Astrocyte of the cerebellum (primary cell): ENCODE measurements around the gene ZNF155.

ENCODE experiments used
- DNase-seq: peaks from one replicate; pipeline ENCODE4 v3.0.0-alpha.2; 2011; ENCODE audit warnings: low read depth
- H3K4me3 ChIP-seq: 2 replicates; pipeline ENCODE4 v1.5.1; 2011; ENCODE audit warnings: mild to moderate bottlenecking, low read depth, low read length, moderate library complexity
- CTCF ChIP-seq: IDR thresholded peaks from 2 replicates; pipeline ENCODE4 v1.5.1; 2012; ENCODE audit warnings: low read length, low read depth, moderate library complexity, mild to moderate bottlenecking; ENCODE audit errors: missing control alignments
- in situ Hi-C: cut with HindIII; loops from 2 replicates; pipeline ENCODE4 v1.10.0; 2017; ENCODE audit warnings: low sequenced_read_pairs

ZNF155 gene

DNA sequence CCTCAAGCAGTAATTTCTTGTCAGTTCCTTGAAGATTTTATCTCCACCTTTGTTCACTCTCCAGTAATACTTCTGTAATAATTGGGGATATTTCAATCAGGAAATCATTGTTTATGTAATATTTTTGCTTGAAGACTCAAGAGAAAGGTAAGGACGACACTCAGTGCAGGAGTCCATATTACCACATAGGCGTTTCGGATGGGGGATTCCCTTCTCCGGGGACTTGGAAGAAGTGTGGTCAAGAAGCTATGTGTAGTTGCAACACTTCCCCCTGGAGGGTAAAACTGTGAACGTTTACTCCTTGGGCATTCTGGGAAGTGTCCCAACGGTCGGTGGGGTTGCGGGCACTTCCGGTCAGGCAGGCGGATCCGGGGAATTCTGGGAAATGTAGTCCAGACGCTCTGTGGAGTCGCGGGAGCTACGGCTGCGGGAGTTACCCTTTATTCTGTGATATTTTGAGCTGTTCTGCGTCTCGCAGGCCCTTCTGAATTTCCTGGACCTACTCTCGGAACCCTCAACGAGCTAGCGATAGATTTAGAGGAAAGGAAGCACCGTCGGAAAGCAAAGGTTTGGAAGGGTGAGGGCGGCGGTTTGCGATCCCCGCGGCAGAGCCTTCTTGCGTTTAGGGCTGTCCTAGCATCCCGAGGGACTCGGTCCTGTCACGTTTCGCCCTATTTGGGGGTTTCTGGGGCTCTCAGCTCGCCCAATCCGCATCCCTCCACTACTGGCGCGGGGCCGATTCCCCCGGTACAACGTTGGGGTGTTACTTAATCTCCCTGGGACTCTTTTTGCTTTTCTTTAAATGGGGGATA, 32.9 kb upstream of the ZNF155 start, which contains the start of gene ZNF221:
ZNF221 (plus strand) TSS at position 395 of the 812 bp plus-strand sequence. CDS start 11,499 bp downstream, outside the sequence.
- in situ Hi-C loops: no loop called here
- peak; percentile 56 for TF ChIP-seq CTCF
- peak; percentile 98 for DNase-seq
- H3K4me3 ChIP-seq: peak within 1 kb of the TSS; percentile 68

- TF ChIP-seq CTCF: no peak
- in situ Hi-C loops: no loop called here
- no peak for DNase-seq
- H3K4me3 ChIP-seq: no peak overlapping the region
These were observed 27.2 kb upstream of the ZNF155 start for GRCh38 chr19:43956827-43957226.

GRCh38 chr19:43957891-43958290, 26.1 kb upstream of the ZNF155 start:
- H3K4me3 ChIP-seq: no peak overlapping the region
- TF ChIP-seq CTCF: no peak
- DNase-seq: no peak
- in situ Hi-C loops: no loop called here

DNA sequence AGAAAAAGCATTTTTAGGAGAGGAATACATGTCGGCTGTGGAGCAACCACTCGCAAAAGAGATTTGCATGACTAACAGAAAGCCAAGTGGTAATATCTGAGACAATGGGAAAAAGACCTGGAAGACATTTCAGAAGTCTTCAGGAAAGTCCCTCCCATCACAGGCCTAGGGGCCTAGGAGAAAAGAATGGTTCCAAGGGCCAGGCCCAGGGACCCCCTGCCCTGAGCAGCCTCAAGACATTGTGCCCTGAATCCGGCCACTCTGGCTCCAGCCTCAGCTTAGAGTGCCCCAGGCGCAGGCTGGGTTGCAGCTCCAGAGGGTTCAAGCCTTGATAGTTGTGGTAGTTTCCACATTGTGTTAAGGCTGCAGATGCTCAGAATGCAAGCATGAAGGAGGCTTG, 23.6 kb upstream of the ZNF155 start:
- no peak overlapping the region for H3K4me3 ChIP-seq
- TF ChIP-seq CTCF: no peak
- in situ Hi-C loops: loop anchor here (5.0 kb wide), 1 partner anchor 53 kb away; no protein-coding TSS in a partner anchor
- DNase-seq: no peak

DNA sequence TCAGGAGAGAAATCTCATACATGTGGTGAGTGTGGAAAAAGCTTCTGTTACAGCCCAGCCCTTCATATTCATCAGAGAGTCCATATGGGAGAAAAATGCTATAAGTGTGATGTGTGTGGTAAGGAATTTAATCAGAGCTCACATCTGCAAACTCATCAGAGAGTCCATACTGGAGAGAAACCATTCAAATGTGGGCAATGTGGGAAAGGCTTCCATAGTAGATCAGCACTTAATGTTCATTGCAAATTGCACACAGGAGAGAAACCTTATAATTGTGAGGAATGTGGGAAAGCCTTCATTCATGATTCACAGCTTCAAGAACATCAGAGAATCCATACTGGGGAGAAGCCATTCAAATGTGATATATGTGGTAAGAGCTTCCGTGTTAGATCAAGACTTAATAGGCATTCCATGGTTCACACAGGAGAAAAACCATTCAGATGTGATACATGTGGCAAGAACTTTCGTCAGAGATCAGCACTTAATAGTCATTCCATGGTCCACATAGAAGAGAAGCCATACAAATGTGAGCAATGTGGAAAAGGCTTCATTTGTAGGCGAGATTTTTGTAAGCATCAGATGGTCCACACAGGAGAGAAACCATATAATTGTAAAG, 17.8 kb upstream of the ZNF155 start:
- no peak for DNase-seq
- in situ Hi-C loops: no loop called here
- no peak overlapping the region for H3K4me3 ChIP-seq
- TF ChIP-seq CTCF: no peak

DNA sequence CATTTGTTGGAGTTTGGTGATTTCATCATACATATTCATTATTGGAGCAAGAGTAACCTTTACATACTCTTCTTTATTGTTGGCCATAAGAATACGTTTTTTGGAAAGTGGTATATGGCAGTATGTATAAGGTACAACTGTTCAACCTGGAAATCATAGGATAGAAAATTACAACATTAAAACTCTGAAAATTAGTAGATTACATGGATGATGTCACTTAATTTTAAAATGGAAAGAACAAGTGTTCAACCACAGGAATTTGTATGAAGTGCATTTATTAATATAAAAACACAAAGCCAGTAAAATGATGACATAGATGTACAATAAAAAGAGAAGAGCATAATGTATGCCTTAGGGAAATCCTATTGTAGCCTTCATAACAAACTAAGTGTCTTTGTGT, 7.3 kb upstream of the ZNF155 start:
- H3K4me3 ChIP-seq: no peak overlapping the region
- in situ Hi-C loops: no loop called here
- no peak for DNase-seq
- no peak for TF ChIP-seq CTCF
